Bone marrow (tissue), 2 donors: ENCODE data around the gene SEMA3B.
A peak's percentile ranks its signal among the peaks of the same experiment; 100 is the strongest.
"Not testable (repeated sequence)": the region's sequence is repeated elsewhere in the genome, so short reads cannot be mapped to it uniquely, and the experiment has no call there.

ENCODE experiments used
- DNase-seq, 2 donors: peaks; one replicate each; lab custom pipeline; 2025; lab: John Stamatoyannopoulos, UW

SEMA3B gene

DNA sequence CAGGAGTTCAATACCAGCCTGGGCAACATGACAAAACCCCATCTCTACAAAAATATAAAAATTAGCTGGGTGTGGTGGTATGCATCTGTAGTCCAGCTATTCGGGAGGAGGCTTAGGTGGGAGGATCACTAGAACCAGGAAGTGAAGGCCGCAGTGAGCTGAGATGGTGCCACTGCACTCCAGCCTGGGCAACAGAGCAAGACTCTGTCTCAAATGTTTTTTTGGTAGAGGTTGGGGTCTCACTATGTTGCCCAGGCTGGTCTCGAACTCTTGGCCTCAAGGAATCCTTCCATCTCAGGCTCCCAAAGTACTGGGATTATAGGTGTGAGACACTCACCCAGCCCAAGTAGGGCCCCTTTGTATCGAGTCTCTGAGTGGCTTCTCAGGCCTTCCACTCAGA, 25.1 kb downstream of the SEMA3B start:
- DNase-seq: no peak

GRCh38 chr3:50294492-50295403, 25.8 kb downstream of the SEMA3B start:
- no peak for DNase-seq

- DNase-seq: no peak
Observed at GRCh38 chr3:50295553-50296431, 26.8 kb downstream of the SEMA3B start.

DNA sequence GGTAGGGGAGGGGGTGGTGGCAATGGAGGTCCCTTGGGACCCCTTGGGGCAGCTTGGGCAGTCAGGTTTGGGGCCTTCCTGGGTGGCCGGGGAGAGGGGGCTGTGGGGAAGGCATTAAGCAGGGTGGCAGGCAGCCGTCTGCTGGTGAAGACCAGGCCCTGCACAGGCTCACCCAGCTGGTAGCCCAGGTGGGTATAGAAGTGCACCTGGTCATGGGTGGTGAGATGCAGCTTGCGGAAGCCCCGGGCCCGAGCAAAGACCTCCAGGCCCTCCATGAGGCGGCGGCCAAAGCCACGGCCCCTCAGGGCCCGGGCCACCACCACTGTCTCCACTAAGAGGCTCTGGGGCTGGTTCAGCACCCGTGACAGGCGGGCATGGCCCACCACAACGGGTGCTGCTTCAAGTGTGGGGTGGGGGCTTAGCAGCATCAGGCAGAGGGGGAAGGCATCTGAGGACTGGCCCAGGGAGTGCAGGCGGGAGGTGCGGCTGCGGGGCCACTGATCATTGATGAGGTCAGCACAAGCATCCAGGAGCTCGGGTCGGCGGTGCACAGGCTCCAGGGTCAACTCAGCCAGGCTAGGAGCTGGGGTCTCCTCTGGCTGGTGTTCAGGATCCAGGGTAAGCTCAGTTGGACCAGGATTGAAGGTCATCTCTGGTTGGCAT, 27.9 kb downstream of the SEMA3B start:
- no peak for DNase-seq

DNA sequence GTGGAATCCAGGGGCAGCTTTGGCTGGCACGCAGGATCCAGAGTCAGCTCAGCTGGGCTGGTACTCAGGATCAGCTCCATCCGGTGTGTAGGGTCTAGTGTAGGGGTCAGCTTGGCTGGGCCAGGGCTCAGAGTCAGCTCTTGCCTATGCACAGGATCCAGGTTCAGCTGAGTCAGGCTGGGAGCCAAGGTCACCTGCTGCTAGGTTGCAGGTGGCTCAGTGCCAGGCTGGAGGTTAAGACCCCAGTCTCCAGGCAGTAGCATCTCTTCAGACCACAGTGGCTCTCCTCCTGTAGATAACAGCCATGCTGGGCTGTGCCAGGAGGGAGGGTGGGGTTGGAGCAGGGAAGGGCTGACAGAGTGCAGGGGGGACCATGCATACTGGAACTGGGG, 28.4 kb downstream of the SEMA3B start:
- no peak for DNase-seq

DNA sequence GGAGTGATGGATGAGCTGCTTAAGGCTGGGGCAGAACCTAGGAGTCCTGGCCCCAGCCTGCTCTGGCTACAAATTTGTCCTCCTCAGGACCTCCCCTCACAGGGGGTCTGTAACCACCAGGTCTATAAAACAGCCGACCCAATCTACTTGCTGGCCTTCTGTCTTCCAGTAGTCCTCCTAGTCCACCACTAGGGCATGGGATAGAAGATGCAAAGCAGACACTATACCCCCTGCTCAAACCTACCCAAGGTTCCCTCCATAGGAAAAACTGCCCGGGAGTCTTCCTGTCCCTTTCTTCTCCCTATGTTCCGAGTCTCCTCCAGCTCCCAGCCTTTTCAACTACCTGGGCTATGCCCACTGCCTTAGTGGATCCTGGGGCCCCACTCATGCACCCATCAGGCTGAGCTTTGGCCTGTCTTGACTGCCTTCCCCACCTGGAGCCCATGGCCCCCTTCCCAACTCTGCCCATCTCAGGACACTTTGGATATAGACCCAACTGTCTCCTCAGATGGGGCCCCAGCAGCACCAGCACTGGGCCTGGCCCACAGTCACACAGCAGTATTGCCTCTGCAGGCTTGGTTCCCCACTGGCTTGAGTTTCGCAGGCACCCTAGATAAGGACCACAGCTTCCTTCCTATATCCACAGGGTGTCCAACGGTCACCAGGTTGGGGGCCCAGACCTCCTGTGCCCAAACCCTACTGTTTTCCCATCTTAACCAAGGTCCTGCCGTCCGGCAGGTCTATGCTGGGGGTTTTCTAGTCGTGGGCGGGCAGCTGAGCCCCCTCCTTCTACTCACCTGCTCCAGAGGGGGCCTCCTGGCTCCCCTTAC, 29.2 kb downstream of the SEMA3B start:
- no peak for DNase-seq

GRCh38 chr3:50298836-50299637, 30.1 kb downstream of the SEMA3B start, which contains the start of the genes HYAL3 and NAA80:
TSS of gene HYAL3 (minus strand) at chr3:50299405. CDS start at chr3:50295602, 3,803 bp downstream.
TSS of gene NAA80 (minus strand) at chr3:50299405. CDS start at chr3:50297463, 1,942 bp downstream.
- DNase-seq: peak; percentile 95 to 99

DNA sequence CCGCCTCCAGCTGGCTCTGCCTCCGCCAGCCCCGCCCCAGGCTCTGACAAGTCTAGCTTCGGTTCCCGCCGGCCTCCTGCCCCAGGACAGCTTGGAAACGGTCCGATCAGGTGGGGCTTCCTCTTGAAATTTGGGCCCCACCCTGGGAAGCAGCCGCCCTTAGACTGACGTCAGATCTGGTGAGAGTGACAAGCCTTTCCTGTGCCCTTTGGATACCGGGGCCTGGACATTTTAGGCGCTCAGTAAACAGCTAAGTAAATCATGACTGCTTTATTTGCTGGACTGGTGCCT, 30.6 kb downstream of the SEMA3B start:
- DNase-seq: no peak

DNA sequence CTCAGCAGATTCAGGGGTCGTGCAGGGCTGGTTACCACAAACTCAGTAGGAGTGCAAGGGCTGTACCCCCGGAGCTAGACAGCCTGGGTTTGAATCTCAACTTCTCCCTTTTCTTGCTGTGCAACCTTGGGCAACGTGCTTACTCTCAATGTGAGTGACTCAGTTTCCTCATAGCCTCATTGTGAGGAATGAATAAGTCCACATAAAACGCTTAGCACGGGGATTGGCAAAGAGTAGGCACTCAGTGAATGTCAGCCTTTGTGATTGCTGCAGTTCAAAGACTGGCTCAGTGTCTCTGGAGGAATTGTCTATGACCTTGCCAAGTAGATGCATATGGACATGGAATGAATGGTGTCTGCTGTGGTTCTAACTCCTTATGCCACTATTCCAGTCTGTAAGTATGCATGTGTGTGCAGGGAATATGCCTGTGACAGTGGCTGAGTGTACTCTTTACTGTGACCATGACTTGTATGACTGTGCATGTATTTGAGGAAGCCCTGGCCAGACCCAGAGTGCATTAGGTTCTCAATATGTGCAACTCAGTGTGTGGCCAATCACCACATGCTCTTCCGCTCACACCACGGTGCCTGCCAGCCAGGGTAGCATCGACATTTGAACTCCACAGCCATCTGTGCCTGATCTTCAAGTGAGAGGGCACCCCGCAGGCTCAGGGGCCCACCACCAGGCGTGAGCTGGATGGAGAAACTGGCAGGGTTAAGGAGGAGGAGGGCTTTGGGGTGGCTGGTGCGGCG, 31.2 kb downstream of the SEMA3B start:
- DNase-seq: peak; percentile 32 to 76

GRCh38 chr3:50300681-50301254, 31.8 kb downstream of the SEMA3B start:
- DNase-seq: no peak

DNA sequence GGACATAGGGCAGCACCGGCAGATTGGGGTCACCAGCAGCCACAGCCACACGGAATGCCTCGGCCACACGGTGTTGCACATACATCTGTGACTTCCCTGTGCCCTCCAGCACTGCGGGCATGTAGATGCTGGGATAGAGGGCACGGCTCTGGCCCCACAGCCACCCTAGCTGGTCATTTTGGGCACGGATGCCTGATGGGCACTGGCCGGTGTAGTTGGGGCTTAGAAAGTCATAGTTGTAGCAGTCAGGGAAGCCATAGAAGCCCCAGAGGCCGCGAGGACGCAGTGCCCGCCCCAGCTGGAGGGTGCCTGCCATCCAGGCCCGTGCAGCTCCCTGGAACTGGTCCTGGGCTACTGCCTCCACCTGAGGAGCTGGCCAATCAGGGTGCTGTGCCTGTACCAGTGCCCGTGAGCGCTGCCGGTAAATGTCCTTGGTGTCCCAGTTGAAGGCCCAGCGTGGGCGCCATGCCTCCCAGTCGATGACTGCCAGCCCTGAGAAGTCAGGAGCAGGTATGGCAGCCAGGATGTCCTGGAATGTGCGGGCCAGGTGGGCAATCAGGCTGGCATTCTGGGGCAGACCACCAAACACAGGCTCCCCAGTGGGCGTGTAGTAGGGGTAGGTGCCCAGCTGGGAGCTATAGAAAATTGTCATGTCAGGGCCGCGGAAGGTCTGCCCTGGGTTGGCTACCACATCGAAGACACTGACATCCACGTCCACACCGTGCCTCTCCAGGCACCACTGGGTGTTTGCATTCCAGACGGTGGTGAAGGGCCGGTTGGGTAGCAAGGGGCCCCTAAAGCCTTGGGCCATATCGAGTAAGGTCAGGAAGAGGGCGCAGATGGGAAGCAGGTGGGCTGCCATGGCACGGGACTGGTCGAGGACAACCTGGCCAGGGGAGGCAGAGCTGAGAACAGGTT, 33.4 kb downstream of the SEMA3B start:
- DNase-seq: no peak

DNA sequence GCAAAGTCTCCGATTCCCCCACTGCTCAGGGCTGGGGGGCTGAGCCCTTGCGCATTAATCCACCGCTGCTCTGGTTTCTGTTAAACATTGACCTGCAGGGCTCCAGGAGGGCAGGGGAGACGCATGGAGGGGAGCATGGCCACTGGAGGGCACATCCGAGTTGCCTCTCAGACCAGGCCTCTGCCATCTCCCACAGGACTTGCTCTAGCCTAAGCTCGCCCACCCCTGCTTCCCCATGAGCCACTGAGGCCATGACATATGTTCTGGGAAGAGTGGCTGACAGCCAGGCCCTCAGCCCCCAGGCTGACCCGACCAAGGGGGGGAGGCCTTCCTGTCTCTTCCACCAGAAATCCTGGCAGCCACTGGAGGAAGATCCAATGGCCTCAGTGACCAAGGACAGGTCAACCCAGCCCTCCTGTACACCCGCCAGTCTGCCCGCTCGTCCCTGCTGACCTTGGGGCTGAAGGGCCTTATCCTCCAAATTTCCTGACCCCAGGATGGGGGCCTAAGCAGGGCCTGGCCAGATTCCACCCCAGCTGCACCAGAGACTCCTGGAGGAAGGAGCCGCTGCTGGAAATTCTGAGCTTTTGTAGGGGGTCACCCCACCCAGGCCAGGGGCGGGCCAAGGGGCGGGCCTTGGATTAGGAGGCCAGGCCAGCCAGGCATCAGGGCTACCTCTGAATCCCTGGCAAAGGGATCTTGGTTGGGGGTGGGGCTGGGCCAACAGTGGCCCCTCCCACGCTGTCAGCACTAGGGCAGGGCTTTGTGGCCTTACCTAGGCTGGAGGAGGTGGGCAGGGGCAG, 34.3 kb downstream of the SEMA3B start, which contains the start of gene HYAL1:
Gene HYAL1 (minus strand): TSS at position 562 of the 803 bp plus-strand sequence. CDS start 618 bp downstream, outside the sequence.
- DNase-seq: no peak

DNA sequence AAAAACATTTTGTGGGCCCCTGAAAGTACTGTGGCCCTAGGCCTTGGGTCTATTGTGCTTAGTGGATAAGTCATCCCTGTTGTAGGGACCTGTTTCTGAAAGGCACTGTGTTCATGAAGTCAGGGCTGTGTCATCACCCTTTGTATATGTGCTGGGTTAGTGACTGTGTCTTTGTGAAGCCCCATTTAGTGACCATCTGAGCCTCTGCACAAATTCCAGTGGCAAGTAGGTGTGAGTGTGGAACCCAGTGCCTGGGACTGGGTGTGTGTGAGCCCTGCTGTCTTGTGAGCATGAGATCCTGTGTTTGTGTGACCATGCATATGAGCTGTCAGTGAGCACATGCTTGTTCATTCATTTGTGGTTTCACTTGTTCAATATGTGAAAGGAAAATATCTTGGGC, 35.7 kb downstream of the SEMA3B start:
- DNase-seq: no peak

- not testable (repeated sequence) for DNase-seq
Observed at GRCh38 chr3:50312041-50312440, 43.1 kb downstream of the SEMA3B start.

GRCh38 chr3:50314342-50314741, 45.4 kb downstream of the SEMA3B start:
- no peak for DNase-seq

- DNase-seq: no peak
Observed at GRCh38 chr3:50314816-50315215, 45.9 kb downstream of the SEMA3B start.

DNA sequence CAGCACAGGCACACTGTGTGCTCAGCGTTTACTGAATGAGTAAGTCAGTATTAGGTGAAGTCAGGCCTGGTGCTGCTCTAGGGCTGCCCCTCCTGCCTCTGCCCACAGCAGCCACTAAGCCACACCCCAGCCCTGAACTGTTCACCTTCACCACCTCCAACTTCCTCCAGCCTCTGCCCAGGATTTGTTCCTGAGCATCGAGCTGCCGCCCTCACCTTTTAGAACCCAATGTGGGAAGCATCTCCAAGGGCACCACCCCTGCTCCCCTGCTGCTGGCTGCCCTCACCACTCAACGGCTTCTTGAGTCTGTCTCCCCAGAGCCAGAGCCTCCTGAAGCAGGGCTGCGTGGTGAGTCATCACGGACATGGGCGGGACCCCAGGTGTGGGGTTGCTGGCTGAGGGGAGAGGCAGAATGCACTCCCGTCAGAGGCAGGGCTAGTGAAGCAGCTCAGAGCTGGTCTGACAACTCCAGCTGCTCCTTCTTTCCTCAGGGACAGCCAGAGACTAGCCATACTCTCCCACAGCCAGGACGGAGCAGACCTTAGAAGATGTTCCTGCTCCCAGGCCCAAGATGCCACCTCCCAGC, 47.8 kb downstream of the SEMA3B start:
- no peak for DNase-seq
